Measurements from ENCODE around the gene XIRP1.

XIRP1 gene

DNA sequence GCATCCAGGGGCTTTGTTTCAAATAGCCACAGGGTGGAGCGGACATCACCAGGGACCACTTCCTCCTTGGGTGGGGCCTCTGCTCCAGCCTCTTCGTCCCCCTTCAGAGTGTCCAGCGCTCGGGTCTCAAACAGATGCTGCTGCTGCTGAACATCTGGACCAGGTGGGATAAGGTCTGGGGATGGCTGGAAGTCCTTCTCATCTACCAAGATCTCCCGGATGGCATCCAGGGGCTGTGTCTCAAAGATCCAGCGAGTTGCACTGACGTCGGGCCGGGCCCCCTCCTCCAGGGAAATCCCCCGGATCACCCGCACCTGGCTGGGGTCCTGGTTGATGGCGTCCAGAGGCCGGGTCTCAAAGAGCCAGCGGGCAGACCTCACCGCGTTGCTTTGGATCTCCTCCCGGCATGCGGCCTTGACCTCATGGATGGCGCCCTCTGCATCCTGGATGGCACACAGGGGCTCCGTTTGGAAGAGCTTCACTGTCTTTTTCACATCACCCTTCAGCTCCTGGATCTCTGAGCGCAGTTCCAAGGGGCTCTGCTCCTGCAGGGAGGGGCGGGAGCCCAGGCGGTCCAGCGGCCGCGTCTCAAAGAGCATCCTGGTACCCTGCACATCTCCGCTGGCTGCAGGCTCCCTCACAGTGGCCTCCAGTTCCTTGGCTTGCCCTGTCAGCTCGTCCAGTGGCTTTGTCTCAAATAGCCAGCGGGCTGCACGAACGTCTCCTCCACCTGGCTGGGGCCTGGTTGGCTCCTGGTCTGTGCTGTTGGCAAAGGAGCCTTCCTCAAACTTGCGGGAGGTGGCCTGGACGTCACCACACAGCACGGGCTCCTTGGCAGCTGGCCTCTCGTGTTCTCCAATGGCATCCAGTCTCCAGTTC is 3.9 kb downstream of the XIRP1 start:
- no peak for TF ChIP-seq ZFX (IDR thresholded peaks at IDR 0.05)
- TF ChIP-seq, protein P1, sequence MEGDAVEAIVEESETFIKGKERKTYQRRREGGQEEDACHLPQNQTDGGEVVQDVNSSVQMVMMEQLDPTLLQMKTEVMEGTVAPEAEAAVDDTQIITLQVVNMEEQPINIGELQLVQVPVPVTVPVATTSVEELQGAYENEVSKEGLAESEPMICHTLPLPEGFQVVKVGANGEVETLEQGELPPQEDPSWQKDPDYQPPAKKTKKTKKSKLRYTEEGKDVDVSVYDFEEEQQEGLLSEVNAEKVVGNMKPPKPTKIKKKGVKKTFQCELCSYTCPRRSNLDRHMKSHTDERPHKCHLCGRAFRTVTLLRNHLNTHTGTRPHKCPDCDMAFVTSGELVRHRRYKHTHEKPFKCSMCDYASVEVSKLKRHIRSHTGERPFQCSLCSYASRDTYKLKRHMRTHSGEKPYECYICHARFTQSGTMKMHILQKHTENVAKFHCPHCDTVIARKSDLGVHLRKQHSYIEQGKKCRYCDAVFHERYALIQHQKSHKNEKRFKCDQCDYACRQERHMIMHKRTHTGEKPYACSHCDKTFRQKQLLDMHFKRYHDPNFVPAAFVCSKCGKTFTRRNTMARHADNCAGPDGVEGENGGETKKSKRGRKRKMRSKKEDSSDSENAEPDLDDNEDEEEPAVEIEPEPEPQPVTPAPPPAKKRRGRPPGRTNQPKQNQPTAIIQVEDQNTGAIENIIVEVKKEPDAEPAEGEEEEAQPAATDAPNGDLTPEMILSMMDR (conservative IDR thresholded peaks at IDR 0.05): no peak
- H3K27ac ChIP-seq: no peak overlapping the region

DNA sequence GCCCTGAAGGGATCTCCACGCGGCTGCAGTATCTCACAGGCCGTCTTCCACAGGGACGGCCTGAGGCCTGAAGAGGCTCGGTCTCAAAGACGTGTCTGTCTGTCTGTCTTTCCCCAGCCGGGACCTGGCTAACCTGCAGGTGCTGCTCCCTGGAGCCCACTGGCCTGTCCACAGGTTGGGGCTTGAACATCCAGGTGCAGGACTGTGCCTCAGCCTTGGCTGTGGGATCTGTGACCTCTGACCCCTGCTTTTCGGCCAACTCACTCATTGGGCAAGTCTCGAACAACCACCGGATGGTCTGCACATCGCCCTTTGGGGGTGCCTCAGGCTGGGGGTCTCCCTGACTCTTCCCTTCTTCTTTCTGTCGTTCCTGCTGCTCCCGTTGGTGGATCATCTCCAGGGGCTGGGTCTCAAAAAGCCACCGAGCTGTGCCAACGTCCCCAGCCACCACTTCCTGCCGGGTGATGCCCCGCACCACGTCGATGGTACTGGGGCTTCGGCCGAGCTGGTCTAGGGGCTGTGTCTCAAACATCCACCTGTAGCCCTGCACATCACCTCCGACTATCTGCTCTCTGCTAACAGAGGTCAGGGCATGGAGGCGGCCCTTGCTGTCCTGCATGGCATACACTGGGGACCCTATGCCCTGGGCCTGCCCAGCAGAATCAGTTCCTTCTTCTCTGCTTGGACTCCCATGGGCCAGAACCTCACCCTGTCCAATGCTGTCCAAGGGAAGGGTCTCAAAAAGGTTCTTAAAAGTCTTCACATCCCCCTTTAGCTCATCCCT is 4.8 kb downstream of the XIRP1 start:
- H3K27ac ChIP-seq: no peak overlapping the region
- TF ChIP-seq, protein P1 (conservative IDR thresholded peaks at IDR 0.05): no peak
- TF ChIP-seq ZFX (IDR thresholded peaks at IDR 0.05): no peak

DNA sequence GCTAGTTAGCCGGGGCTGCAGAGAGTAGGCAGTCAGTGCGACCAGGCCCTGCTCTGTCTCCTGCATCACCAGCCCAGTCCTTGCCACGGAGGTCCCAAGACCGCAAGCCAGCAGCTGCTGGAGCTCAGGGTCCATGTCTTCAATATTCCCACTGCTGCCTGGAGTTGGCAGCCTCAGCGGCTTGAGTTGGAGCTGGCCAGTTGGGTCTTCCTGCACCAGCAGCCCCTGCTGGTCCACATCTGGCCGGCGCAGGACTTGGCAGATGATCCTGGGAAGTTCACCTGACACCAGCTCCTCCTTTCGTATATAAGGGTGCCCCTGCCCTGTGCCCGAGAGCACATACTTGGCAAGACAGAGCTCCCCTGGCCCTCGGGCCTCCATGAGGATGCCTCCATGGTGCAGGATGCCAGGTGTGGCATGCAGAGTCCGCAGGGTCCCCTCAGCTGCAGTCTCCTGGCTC is 5.7 kb downstream of the XIRP1 start:
- no peak for TF ChIP-seq ZFX (IDR thresholded peaks at IDR 0.05)
- TF ChIP-seq, protein P1 (conservative IDR thresholded peaks at IDR 0.05): no peak
- no peak overlapping the region for H3K27ac ChIP-seq

DNA sequence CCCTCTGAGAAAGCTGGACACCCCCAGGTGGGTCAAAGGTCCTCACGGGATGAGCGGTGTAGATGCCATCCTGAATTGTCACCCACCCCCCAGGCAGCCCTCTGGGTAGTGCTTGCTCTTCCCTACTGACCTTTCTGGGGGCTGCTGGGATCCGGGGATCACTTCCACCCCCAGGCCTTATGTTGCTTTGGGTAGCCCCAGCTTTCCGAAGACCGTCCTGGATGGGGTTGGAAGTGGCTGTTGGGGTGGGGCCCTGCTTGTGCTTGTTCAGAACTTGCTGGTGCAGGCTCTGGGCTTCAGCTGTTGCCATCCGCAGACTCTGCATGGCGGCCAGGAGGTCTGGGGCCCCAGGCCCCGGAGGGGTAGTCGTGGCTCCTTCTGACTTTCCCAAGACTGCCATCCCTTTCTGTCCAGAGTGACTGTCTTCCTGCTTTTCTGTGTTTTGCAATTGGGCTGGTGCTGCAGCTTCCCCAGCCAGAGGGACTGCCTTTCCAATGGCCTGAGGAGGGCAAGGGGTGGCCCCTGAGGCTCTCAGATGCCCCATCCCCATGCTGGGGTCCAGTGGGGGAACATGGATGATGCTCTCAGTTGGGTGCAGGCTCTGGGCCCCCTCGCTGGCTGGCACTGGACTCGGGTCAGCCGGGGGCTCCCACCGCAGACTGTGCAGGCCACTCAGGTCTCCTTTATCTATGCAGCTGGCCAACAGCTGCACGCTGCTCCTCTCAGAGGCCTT is 6.3 kb downstream of the XIRP1 start:
- no peak overlapping the region for H3K27ac ChIP-seq
- TF ChIP-seq, protein P1 (conservative IDR thresholded peaks at IDR 0.05): no peak
- no peak for TF ChIP-seq ZFX (IDR thresholded peaks at IDR 0.05)

DNA sequence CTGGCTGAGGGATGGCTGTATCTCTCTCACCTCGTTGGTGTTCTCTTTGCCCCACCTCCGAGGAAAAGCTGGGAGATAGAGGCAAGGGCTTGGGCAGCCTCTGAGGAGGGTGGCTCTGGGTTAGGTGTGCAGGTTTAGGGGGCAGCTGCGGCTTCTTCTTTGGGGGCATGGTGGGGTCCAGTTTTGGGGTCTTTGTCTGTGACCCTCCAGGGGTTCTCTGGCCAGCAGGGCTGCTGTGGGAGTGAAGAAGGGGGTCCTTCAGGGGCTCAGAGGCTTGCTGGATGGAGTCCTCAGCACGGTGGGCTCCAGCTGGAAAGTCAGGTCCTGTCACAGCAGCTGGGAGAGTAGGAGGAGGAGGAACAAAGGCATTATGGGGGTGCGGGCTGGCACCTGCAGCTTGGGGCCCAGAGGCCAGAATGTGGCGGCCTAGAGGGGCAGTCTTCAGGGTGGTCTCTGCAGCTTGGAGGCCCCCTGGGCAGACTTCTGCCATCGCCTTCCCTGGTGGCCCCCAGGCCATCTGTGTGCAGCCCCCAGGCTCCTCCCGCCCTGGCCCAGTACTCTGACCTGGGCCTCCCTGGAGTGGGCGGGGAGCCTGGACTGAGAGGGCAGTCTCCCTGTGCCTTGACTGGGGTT is 7.0 kb downstream of the XIRP1 start:
- no peak overlapping the region for H3K27ac ChIP-seq
- TF ChIP-seq, protein P1 (conservative IDR thresholded peaks at IDR 0.05): no peak
- no peak for TF ChIP-seq ZFX (IDR thresholded peaks at IDR 0.05)

DNA sequence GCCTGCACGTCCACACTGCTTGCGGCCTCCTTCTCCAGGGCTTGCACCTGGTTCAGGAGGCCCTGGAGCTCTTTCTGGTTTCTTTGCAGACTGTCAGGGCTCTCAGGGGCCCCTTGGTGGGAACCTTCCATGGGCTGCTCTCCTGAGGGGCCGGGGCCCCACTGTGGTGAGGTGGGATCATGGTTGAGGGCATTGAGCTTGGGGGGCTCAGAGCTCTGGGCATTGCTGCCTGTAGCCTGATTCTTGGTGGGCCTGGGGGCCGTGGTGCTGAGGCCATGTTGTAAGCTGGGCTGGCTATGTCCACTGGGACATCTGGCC is 7.5 kb downstream of the XIRP1 start:
- no peak overlapping the region for H3K27ac ChIP-seq
- no peak for TF ChIP-seq ZFX (IDR thresholded peaks at IDR 0.05)
- TF ChIP-seq, protein P1 (conservative IDR thresholded peaks at IDR 0.05): no peak
